IPS DF 6.9 (cell line): ENCODE data around the gene GLIS2.
A peak's percentile ranks its signal among the peaks of the same experiment; 100 is the strongest.

Experiments
- DNase-seq: peaks from one replicate; pipeline ENCODE4 v3.0.0-alpha.2; 2013; ENCODE audit warnings: low read depth, low spot score
- H3K27ac ChIP-seq: one replicate; pipeline ENCODE4 v1.5.1; 2013; ENCODE audit warnings: low read length, control low read depth
- H3K27me3 ChIP-seq: 2 replicates; pipeline ENCODE4 v1.6.1; 2013; ENCODE audit warnings: mild to moderate bottlenecking, low read length; ENCODE audit not compliant: control insufficient read depth, insufficient read depth
- H3K36me3 ChIP-seq: 2 replicates; pipeline ENCODE4 v1.6.1; 2013; ENCODE audit warnings: low read length; ENCODE audit not compliant: control insufficient read depth, insufficient read depth
- H3K4me1 ChIP-seq: 2 replicates; pipeline ENCODE4 v1.6.1; 2013; ENCODE audit warnings: low read length; ENCODE audit not compliant: control insufficient read depth, insufficient read depth
- H3K4me3 ChIP-seq: 2 replicates; pipeline ENCODE4 v1.5.1; 2013; ENCODE audit warnings: mild to moderate bottlenecking, low read length
- H3K9me3 ChIP-seq: 2 replicates; pipeline ENCODE4 v1.6.1; 2013; ENCODE audit warnings: low read length, inconsistent platforms; ENCODE audit not compliant: control insufficient read depth, insufficient read depth
- WGBS: extraction: QIAGEN DNeasy Blood & Tissue Kit; methylation state at CpG from one replicate; pipeline ENCODE4 v1.1.7; 2013; ENCODE audit warnings: mixed read lengths, missing lambda C conversion rate; ENCODE audit not compliant: insufficient read length, insufficient coverage; 5-methylcytosine and 5-hydroxymethylcytosine counted together

GLIS2 gene

GRCh38 chr16:4371357-4372000 is 55.6 kb downstream of the GLIS2 start, which contains the start of gene VASN:
VASN (plus strand) TSS chr16:4371848; CDS start chr16:4380878, 9,030 bp downstream.
- no CpG with 5 or more reads among the region's 50 CpGs for WGBS
- Histone ChIP-seq H3K9me3 (no peaks in the 10 kb centered on the region), H3K4me1 (peaks cover 27% of the 10 kb centered on the region), H3K27me3 (no peaks in the 10 kb centered on the region), H3K4me3 (peak within 1 kb of the TSS; percentile 51), H3K36me3 (no peaks in the 10 kb centered on the region), H3K27ac (no peak within 1 kb of the TSS)
- no peak for DNase-seq

- H3K4me1 ChIP-seq, result peaks cover 31% of the 10 kb centered on the region
- no peaks in the 10 kb centered on the region for H3K27me3 ChIP-seq
- peak overlapping the region; percentile 51 for H3K4me3 ChIP-seq
- H3K36me3 ChIP-seq, result no peaks in the 10 kb centered on the region
- no peak for DNase-seq
- H3K9me3 ChIP-seq, result no peaks in the 10 kb centered on the region
- no peak overlapping the region for H3K27ac ChIP-seq
- no CpG with 5 or more reads among the region's 43 CpGs for WGBS
These were observed 56.2 kb downstream of the GLIS2 start for GRCh38 chr16:4372001-4372577.

GRCh38 chr16:4372578-4373355 is 56.9 kb downstream of the GLIS2 start:
- no CpG with 5 or more reads among the region's 10 CpGs for WGBS
- Histone ChIP-seq H3K27me3 (no peaks in the 10 kb centered on the region), H3K4me3 (peak overlapping the region; percentile 51; the same call in 1 of the 2 replicates), H3K9me3 (no peaks in the 10 kb centered on the region), H3K4me1 (peaks cover 33% of the 10 kb centered on the region), H3K36me3 (no peaks in the 10 kb centered on the region), H3K27ac (no peak overlapping the region)
- no peak for DNase-seq

- WGBS, result no CpG with 5 or more reads among the region's 9 CpGs
- Histone ChIP-seq H3K27me3 (no peaks in the 10 kb centered on the region), H3K4me1 (peaks cover 35% of the 10 kb centered on the region), H3K9me3 (no peaks in the 10 kb centered on the region), H3K36me3 (no peaks in the 10 kb centered on the region), H3K27ac (no peak overlapping the region), H3K4me3 (no peak overlapping the region)
- no peak for DNase-seq
These were observed 57.6 kb downstream of the GLIS2 start for GRCh38 chr16:4373356-4373908.

- H3K4me3 ChIP-seq, result no peak overlapping the region
- no peaks in the 10 kb centered on the region for H3K27me3 ChIP-seq
- H3K9me3 ChIP-seq, result no peaks in the 10 kb centered on the region
- no peaks in the 10 kb centered on the region for H3K36me3 ChIP-seq
- peaks cover 40% of the 10 kb centered on the region for H3K4me1 ChIP-seq
- DNase-seq, result no peak
- WGBS, result no CpG with 5 or more reads among the region's 30 CpGs
- H3K27ac ChIP-seq, result no peak overlapping the region
These were observed 58.3 kb downstream of the GLIS2 start for GRCh38 chr16:4373909-4374742.

GRCh38 chr16:4375717-4376116 is 59.9 kb downstream of the GLIS2 start:
- Histone ChIP-seq H3K4me3 (no peak overlapping the region), H3K27ac (no peak overlapping the region), H3K9me3 (no peaks in the 10 kb centered on the region), H3K4me1 (peaks cover 43% of the 10 kb centered on the region), H3K27me3 (no peaks in the 10 kb centered on the region), H3K36me3 (no peaks in the 10 kb centered on the region)
- WGBS, result no CpG with 5 or more reads among the region's 15 CpGs
- DNase-seq, result no peak

- no peak for DNase-seq
- H3K27ac ChIP-seq, result no peak overlapping the region
- H3K27me3 ChIP-seq, result no peaks in the 10 kb centered on the region
- WGBS, result no CpG with 5 or more reads among the region's 31 CpGs
- no peaks in the 10 kb centered on the region; the same call in 1 of the 2 replicates for H3K36me3 ChIP-seq
- no peak overlapping the region for H3K4me3 ChIP-seq
- H3K4me1 ChIP-seq, result peaks cover 43% of the 10 kb centered on the region
- no peaks in the 10 kb centered on the region for H3K9me3 ChIP-seq
These were observed 60.4 kb downstream of the GLIS2 start for GRCh38 chr16:4376126-4376892.

- Histone ChIP-seq H3K27ac (no peak overlapping the region), H3K27me3 (no peaks in the 10 kb centered on the region), H3K4me3 (no peak overlapping the region), H3K9me3 (no peaks in the 10 kb centered on the region), H3K4me1 (peaks cover 43% of the 10 kb centered on the region), H3K36me3 (peaks cover 1% of the 10 kb centered on the region)
- DNase-seq, result no peak
- no CpG with 5 or more reads among the region's 27 CpGs for WGBS
These were observed 61.2 kb downstream of the GLIS2 start for GRCh38 chr16:4376893-4377572.

- no peak for DNase-seq
- WGBS, result no CpG with 5 or more reads among the region's 12 CpGs
- Histone ChIP-seq H3K9me3 (no peaks in the 10 kb centered on the region), H3K4me3 (no peak overlapping the region), H3K27me3 (no peaks in the 10 kb centered on the region), H3K36me3 (peaks cover 5% of the 10 kb centered on the region), H3K27ac (no peak overlapping the region), H3K4me1 (peaks cover 39% of the 10 kb centered on the region)
These were observed 61.8 kb downstream of the GLIS2 start for GRCh38 chr16:4377573-4378154.
